SK-N-DZ (cell line): ENCODE measurements around the gene ACADSB.

Experiments used
- DNase-seq: peaks from one replicate; pipeline ENCODE4 v3.0.0-alpha.2; 2015; ENCODE audit warnings: low spot score

Gene ACADSB

DNA sequence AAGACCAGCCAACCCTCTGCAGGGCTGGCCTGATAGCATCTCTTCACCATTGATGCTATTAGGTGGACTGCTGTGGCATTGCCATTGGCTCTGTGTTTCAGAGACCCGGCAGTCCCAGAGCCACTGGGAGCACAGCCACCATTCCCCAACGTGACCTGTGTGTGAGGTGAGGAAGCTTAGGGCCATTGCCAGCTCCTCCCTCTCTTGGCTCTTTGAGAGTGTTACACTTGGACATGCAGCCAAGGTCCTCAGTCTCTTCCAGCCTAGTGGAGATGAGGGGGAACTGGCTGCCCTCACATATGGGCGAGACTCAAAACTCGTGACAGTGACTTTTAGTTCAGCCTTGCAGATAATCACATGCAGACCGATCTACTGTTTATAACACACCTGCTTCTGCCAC lies 87.6 kb downstream of the ACADSB start:
- no peak for DNase-seq

DNA sequence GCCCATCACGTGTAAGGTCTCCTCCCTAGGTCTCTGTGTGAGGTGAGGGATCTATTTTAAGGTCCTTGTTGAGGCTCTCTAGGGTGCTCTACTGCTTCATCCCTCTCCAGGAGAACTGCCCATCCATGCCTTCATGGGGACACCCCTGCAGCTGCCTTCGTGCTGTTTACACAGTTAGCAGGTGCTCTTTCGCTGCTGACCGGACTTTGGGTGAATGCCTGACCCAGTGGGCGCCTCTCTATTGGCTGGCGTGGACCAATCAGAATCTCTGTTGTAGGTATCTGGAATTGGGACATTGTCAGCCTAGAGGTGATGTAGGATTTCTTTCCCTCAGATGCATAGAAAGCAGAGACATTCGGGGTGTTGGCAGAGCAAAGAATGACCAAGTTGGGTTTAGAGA lies 88.2 kb downstream of the ACADSB start:
- DNase-seq, result no peak

DNA sequence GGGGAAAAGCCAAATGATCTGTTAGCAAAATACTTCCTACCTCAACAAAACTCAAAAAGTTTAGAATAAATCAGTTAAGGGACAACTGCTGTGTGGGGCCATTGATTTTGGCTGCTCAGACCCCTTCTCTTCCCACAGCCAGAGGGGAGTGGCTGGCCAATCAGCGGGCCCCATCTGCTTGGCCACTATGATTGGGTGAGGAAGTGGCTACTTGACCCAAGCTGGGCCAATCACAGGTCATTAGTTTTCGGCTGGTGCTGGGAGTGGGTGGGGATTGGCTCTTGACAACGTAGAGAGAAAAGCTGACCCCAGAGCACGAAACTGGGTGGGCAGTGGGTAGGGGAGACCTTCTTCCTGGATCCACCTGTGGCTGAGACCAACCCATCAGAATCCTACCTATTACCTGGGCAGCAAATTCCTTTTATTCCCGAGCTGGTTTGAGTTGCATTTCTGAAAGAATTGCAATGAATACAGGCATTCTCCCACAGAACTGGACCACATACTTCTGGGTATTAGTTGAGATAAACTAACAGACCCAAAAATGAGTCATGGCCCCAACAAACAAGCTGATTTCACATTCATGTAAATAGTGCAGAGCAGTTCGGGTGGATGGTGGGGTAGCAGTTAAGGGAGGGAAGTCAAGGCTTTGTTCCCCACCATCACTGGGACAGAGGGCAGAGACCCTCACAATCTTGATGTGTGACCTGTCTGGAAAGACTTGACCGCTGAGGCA lies 91.4 kb downstream of the ACADSB start:
- no peak for DNase-seq

DNA sequence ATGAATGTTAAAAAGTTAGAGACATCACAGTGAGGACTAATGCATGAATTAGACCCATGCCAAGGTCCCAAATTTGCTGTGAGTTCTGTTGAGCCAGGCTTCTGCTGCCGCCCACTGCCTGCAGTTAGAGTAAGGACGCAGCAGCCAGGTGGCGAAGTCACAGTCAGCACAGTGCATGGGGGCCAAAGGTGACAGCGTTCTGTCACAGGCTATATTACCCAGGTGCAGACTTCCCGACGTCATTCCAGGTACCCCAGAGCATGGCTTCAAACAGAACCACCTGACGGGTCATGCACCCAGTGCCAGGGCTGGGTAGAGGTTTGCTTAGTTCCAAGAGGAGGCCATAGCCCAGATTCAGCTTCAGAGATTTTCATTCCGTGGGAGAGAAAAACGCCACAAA lies 93.1 kb downstream of the ACADSB start:
- DNase-seq, result no peak

DNA sequence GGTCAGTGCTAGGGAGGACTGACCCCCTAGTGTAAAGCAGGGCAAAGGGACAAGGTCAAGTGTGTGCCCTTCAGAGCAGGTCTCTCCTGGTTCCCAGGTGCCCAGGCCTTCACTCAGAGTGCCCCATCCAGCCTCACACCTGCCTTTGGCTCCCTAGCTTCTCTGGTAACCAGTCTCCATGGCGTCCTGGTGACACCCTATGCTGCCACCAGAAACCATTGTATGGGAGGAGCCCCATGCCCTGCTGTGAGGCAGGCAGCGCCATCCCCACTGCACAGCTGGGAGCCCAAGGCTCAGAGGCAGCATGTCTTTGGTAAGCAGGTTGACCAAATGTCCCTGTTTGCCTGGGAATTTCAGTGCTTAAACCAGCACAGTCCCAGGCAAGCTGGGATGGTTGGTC lies 93.9 kb downstream of the ACADSB start:
- DNase-seq, result no peak

DNA sequence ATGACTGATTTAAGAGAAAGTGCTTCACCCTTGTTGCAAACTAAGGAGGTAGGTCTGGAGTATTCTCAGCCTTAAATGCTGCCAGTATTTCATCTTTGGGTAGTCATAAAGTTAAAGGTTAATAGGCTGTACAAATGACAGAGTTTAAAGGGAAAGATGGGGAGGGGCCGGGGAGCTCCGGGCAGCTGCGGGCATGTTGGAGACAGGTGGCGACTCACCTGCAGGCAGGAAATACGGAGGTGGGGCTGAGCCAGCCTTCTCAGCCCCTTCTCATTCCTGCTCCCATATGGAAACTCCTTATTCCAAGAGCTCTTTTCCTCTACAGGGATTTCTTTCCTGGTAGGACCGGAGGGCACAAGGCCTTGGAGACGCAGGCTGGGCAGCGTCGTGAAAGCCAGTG lies 95.1 kb downstream of the ACADSB start:
- DNase-seq, result no peak
